GM19351 (cell line): ENCODE results near the gene HLCS.

Source experiments
- ATAC-seq: cut with Tn5 transposase; IDR thresholded peaks from one replicate; pipeline ENCODE4 v1.9.1; 2021; ENCODE audit warnings: mild to moderate bottlenecking, moderate library complexity; ENCODE audit not compliant: unreplicated experiment

The HLCS gene

DNA sequence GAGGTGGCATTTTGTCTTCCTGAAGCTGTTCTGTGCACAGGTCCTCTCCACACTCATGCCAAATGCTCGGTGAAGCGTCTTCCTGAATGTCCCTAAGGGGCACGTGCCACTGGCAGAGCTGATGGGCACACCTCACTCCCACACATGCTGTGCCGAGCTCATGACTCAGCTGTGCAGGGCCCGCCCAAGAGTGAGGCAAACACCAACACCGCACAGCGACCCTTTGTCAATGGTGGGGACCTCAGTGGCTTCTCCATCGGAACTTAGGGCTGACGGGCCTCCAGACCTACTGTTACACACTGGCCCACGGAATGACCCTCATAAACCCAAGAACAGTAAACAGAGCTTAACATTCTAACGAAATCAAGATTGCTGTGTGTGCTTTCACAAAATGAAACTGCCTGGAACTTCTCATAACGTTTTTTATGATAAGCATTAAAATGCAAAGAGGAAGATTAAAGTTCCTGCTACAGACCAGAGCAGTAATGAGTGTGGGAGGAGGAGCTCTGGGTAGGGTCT lies 178.3 kb downstream of the HLCS start:
- no peak for ATAC-seq

DNA sequence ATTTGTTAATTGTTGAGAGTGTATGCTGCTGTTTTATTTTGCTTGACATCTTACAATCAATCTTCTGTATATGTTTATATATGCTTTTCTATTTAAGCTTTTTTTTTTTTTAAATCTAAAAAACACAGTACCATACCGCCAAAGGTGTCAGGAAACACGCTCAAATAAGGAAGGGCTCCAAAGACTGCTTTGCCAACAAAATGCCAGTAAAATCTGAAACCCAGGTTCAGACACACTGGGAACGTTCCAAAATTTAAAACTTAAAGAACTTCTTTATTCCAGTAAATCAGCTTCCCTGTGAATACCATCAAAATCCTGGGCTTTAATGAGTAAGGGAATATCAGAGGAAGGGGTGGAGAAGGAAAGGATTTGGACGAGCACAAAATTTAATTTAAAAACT lies 180.3 kb downstream of the HLCS start:
- no peak for ATAC-seq

DNA sequence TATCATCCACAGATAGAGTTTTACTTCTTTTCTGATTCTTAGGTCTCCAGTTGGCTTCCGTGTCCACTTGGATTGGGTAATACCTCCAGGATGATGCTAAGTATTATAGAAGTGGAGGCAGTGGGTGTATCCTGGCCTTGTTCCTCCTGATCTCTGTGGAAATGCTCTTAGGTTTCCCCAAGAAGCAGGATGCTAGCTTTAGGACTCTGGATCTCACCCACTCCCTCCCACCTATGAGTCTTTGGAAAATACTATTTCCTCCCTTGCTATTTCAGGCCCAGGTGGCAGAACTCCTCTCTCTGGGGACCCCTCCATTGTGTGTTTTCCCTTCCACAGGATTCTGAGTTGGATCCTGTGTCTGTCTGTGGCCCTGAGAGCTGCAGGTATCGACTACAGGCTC lies 180.9 kb downstream of the HLCS start:
- no peak for ATAC-seq

DNA sequence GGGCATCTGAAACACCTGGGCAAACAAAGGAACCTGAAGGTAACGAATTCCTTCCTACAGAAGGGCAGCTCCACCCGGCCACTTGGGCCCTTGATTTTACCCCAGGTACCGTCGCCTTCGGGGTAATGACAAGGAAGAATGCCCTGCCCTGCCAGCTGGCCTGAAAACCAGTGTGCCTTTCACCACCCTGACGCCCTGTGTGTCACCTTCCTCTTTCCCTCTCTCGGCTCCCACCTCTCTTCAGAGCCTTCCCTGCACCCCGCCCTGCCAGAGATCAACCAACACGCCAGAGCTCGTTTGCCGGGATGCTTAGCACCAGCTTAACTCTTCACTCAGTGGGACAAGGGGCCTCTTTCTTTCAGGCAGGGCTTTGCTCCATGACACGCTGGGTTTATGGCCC lies 181.5 kb downstream of the HLCS start:
- no peak for ATAC-seq

DNA sequence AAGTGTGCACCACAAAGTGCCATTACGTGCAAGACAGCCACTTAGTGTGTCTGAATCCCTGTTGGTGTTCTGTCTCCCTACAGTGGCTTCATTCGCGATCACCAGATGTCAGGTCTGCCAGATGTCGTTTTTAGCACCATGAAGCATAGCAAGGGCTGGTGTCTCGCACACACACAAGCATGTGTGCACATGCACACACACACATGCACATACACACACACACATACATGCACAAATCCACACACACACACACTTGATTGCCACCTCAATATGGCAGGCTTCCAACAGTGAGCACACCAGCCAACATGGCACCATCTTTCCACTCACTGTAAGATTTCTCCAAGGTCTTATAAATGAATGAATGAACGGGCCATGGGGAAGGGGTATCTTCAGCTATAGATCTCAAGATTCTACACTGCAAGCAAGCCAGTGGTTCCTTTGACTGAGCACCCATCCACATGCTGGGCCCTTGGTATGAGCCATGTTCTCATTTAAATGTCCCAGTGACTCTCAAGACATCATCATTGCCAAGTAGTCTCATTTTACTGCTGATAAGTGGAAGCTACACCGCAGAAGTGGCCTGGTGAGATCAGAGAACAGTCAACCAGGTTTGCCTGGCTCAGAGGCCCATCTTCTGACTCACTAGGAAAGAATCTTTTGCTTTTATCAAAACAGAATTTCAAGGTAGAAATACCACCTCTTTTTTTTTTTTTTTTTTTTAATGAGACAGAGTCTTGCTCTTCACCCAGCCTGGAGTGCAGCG lies 182.7 kb downstream of the HLCS start:
- no peak for ATAC-seq

DNA sequence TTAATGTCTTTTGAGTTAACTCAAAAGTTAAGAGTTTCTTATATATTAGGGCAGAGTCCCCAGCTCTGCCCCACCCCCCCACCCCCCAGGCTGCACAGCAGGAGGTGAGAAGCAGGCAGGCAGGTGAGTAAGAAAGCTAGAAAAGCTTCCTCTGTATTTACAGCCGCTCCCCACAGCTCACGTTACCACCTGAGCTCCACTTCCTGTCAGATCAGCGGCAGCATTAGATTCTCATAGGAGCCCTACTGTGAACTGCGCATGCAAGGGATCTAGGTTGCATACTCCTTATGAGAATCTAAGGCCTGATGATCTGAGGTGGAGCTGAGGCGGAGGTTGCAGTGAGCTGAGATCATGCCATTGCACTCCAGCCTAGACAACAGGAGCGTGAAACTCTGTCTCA lies 185.6 kb downstream of the HLCS start:
- no peak for ATAC-seq

DNA sequence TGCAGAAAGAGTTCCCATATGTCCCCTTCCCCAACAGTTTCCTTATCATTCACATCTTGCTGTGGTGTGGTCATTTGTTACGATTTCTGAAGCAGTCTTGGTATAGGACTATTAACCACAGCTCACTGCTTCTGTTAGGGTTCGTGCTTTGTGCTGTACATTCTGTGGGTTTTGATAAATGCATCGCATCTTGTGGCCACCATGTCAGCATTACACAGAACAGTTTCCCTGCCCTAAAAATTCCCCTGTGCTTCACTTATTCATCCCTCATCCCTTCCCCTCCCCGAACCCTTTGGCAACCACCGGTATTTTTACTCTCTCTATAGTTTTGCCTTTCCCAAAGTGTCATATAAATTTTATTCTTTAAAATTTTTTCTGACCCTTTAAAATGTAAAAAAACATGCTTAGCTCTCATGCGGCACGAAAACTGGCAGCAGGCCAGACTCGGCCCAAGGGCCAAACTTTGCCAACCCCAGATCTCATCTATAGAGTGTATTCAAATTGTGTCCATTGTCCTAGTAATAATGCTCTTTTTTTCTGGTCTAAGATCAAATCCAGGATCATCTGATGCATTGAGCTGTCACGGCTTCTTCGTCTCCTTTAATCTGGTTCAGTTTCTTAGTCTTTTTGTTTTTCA lies 189.4 kb downstream of the HLCS start:
- no peak for ATAC-seq

DNA sequence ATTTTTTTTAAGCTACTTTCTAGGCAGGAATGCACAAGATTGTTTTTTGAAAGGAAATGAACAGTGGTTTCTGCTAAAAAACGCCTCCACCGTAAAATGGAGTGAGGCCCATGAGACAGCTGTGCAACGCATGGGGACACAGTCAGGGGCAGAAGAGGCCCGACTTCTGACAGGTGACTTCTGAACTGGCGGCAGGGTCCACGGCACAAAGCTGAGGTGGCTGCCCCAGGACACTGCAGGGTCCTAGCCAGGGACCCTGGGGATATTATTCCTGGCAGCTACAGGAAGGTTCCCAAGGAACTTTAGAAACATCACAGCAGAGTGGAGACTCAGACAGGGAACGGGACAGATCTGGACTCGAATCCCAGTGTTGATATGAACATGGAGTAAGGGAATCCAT lies 192.5 kb downstream of the HLCS start:
- ATAC-seq = no peak

DNA sequence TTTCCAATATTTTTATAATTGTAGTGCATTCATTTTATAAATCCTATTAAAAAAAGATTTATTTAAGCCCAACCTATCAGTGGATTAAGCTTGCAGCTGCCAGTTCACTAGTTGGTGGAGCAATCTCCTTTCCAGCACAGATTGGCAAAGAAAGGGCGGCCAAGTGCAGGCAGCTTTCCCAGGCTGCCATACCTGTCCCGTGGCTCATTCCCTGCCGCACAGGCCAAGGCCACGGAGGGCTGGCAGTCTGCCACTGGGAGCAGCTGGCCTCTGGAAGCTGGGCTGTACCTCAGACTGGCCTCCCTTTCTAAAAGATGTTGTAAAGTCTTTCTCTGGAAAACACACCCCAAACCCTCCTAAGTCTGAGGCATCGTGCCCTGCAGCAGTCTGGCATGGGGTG lies 193.4 kb downstream of the HLCS start:
- no peak for ATAC-seq

DNA sequence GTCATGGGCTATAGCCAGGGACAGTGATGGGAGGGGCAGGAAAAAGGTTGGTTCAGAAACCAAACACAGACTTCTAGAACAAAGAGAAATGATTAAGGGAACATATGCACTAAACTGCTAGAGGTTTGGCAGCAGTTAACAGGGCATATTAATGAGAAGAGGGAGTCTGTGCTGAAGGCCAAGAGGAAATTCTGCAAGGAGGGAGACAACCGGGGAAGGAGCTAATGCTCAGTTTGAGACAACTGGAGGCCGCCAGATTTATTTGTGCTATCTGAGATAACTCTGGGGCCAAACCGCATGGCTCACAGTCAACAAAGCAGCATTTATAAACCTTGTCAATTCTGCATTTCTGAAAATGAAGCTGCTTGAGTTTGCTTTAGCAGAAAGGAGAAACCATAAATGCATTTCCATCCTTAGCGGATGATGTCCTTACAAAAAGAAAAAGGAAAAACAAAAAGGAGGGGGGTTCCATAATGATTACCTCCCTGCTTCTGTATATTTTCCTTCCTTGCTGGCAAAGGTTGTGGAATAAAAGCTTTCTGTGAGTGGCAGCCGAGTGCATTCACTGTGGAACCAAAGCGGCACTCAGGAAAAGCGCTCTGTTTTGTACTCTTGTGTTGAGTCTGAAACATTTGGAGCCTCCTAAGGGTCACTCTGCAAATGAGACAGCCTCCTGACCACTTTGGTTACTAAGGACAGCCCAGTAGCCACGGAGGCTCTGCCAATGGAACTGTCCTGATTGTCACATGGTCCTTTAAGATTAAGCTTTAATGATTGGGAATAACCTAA lies 197.2 kb downstream of the HLCS start:
- ATAC-seq = no peak

DNA sequence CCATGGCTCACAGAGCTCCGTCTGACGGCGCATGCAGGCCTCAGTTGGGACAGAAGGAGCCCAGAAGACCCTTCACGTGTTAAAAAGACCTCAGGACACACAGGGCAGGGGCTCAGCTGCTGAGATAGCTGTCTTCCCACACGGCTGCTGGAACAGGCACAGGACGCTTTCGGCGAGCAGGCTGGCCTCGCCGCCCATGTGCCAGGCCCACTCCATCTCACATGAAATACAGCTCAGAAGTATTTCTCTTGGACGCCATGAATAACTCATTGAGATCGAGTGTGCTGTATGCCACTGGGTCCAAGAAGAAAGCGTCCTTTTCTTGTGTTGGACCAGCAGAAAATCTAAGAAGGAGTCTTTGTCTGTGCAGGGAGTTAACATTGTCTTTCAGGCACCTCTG lies 198.0 kb downstream of the HLCS start:
- ATAC-seq = no peak

DNA sequence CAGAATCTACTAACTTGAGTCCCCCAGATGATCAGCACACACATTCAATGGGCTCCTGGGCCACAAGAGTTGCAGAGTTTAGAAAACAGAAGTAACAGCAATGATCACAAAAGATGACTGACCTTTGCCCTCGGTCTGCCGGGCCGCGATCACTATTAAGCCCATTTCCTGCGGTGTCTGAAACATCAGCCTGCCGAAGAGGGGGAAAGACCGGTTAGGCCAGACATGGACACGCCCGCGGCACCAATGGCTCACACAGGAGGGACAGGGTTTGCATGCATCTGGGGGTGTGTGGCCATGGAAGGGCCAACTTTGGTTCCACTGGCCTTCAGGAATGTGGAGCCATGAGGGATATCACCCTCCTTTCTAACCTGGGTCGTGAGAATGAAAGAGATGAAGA lies 199.4 kb downstream of the HLCS start:
- no peak for ATAC-seq

DNA sequence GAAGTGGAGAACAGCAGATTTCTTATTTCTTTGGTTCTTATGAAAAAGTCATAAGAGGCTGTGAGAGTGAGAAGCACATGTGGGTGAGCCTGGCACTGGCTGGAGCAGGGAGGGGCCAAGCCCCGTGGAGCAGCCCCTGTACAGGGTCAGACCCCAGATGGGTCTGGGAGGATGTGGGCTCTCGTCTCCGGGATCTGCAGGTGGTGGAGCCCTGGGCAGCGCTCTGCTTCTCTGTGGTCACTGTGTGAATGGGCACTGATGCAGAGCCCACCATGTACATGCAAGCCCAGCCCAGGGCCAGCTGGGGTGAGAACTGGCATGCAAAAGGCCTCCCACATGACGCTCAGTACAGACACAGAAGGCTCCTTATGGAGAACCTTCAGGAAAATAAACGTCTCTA lies 200.0 kb downstream of the HLCS start:
- ATAC-seq = no peak

DNA sequence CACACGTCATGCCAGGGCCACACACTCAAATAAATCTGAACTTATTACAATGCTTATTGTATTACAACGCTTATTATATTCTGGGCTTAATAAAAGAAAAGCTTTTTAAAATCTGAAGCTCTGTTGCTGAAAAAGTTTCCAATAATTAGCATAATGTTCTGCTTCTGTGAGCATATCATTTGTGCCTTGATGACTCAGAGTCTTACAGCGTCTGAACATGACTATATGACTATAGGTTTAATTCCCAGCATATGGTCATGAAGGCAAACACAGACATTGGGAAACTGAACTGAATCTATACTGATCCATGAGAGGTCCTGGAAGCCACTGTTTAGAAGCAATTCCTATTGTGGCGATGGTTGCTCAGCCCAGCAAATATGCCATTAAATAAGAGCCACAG lies 201.2 kb downstream of the HLCS start:
- no peak for ATAC-seq

DNA sequence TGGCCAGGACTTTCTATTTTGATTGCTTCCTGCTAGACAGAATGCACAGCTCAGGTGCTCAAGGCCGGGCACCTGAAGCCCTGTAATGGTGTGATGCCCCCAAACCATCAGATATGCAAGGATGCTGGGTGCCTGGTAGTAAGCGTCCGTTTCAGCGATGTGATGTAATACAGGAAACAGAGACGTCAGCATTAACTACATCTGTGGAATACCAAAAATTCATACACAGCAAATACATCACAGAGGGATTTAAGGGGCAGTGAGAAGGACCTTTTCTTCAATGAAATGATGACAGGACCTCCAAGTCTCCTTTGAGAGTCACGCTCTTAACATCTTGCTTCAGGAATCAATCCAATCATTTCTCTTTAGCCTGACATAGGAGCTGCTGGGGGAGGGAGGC lies 203.2 kb downstream of the HLCS start:
- ATAC-seq = no peak

DNA sequence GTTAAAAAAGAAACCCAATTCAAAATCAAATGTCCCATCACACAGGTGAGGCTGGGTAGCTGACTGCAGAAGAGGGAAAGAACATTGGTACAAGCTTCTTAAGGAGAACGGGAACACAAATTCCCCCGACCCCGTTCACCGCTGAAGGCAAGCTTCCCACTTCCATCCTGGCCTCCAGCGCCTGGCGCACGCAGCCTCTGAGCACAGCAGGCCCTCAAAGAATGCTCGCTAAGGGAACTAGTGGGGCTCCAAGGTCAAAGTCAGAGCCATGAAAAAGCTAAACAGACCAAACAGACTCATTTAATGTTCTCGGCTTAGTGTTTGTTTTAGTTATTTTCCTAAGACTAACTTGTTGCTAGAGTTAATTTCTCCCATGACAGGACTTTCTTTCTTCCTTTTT lies 203.8 kb downstream of the HLCS start:
- no peak for ATAC-seq

DNA sequence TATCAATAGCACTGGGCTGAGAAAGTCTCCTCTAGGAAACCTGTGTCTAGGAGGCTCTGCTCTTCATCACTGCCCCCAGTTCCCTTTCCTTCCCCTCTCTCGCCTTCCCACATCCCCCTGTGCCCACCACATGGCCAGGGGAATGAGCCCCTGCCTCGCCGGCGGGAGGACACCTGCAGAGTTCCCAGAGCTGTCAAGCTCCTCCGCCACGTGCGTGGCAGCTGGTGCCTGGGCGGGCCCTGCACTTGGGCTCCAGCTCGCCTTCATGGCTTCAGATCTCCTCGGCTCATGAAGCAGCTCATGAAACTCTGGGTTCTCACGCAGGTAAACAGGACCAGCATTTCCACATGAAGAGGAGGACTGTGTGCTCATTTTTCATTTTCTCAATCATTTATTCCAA lies 204.8 kb downstream of the HLCS start:
- ATAC-seq = no peak

DNA sequence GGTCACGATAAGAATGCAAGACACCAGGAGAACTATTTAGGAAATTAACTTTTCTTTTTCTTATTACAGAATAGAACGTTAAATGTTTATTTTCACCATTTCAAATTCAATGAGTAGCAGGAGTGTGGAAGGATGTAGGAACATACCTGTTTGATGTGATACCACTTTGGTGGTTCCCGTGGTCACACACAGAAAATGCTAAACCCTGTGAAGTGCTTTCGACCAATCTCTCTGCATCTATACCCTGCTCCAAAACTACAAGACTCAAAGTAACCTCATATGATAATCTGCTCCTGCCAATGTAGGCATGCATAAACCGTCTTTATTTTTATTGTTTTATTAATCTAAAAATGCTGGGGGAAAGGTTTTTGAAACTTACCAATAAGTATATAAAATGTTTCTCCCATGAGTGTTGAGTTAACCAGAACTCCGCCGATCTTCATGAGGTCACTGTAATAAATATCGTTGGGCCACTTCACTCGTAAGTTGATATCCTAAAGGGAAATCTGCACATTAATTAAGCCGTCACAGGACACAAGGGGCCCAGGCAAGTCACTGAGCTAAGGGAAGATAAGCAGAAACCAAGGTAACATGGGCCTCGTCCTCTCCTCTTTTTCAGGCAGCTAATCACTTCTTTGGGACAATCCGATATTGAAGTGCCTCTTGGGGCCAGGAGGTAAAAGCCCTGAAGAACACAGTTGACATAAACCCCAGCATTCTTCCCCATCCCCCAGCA lies 207.0 kb downstream of the HLCS start:
- ATAC-seq = no peak

DNA sequence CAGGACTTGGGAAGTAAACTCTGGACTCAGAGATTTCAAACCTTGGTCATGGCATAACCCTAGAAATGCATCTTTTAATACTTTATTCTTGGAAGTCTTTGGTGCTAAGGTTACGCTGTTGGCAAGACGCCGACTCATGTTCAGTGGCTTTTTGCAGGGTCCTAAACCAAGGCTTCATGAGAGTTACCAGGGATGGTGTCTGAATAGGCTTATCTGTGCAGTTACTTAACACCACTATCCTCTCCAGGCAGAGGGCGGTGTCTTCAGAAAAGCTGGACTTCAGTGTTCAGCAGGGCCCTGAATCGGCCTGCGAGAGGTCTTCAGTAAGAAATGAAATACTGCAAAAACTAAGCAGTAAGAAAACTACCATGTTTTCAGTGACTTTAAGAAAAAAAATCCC lies 209.3 kb downstream of the HLCS start:
- ATAC-seq = no peak

DNA sequence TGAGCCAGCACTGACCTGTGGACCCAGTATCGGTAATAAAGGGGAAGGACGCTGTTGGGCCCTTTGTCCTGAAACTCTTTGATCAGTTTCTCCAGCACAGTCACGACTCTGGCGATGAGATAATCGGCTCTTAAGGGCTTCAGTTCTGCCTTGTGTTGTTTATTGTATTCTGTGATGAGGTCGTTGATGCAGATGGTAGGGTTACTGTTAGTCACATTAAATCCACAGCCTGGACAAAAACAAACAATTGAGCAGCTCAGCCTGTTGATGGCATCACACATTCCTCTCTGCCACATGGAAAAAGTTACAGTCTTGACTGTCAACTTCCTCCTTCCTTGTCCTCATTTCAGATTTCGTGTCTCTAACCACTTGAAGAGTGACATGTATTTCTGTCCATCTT lies 209.9 kb downstream of the HLCS start:
- ATAC-seq = no peak

DNA sequence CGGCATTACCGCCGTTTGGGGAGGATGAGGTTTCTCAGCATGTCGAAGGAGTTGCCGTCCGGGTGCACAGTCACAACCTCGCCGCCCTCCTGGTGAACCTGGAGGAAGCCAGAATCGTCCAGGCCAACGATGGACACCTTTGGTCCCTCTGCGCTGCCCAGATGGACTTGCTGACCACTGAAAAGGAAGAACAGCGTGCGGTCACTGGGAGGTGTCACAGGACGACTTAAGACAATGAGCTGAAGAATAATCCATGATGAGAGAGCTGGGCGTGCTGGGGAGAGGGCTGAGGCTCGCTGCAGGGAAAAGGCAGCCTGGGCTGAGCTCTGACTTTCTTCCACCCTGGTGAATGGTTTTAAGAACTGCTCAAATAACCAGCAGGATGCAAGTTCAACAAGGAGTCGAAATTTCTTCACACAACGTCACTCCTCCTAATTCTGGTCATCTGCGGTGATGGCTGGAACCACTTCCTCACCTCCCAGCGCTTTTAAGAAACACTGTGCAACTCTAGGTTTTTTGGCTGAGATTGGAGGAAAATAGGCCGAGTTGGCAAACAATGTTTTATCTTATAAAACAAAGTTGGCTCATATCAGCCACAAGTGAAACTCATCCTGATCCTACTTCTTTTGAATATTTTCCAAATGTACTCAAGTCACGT lies 212.1 kb downstream of the HLCS start:
- no peak for ATAC-seq
